COR-L47 (cell line): ENCODE results near the gene WDR76.
A peak's percentile ranks its signal among the peaks of the same experiment; 100 is the strongest.
"Not testable (repeated sequence)": the region's sequence is repeated elsewhere in the genome, so short reads cannot be mapped to it uniquely, and the experiment has no call there.

Experiments used
- DNase-seq: peaks from one replicate; lab custom pipeline; 2025; lab: John Stamatoyannopoulos, UW

Gene WDR76

DNA sequence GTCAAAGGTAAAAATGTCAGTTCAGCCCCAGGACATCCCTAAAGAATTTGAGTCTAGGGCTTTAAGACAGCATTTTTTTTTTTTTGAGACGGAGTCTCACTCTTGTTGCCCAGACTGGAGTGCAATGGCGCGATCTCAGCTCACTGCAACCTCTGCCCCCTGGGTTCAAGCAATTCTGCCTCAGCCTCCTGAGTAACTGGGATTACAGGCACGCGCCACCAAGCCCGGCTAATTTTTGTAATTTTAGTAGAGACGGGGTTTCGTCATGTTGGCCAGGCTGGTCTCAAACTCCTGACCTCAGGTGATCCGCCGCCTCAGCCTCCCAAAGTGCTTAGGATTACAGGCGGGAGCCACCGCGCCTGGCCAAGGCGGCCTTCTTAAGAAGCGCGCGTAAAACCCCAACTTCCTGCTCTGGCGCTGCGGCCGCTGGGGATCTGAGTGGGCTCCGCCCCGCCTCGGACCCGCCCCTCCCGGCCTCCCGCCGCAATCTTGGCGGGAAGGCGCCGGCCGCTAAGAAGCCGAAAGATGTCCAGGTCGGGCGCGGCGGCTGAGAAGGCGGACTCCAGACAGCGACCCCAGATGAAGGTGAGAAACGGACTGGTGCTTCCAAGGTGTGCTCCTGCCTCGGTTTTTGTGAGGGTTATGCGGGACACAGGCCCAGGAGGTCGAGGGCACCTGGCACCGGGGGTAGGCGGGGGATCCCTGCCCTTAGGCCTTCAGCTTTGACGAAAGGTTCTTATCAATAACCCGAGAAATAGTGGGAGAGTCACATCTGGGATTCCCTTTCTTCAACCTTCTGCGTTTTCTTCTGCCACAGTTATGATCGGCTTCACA is at the start of gene WDR76:
Gene WDR76, plus strand, starts transcription at position 495 of the 834 bp plus-strand sequence. Its CDS starts 31 bp downstream, at position 526.
- peak; percentile 90 for DNase-seq

- peak; percentile 87 for DNase-seq
Observed at GRCh38 chr15:43777267-43777914, 49.4 kb upstream of the WDR76 start.

- no peak for DNase-seq
Observed at GRCh38 chr15:43779016-43779415, 47.8 kb upstream of the WDR76 start.

GRCh38 chr15:43789409-43789808 is 37.4 kb upstream of the WDR76 start:
- DNase-seq: no peak

DNA sequence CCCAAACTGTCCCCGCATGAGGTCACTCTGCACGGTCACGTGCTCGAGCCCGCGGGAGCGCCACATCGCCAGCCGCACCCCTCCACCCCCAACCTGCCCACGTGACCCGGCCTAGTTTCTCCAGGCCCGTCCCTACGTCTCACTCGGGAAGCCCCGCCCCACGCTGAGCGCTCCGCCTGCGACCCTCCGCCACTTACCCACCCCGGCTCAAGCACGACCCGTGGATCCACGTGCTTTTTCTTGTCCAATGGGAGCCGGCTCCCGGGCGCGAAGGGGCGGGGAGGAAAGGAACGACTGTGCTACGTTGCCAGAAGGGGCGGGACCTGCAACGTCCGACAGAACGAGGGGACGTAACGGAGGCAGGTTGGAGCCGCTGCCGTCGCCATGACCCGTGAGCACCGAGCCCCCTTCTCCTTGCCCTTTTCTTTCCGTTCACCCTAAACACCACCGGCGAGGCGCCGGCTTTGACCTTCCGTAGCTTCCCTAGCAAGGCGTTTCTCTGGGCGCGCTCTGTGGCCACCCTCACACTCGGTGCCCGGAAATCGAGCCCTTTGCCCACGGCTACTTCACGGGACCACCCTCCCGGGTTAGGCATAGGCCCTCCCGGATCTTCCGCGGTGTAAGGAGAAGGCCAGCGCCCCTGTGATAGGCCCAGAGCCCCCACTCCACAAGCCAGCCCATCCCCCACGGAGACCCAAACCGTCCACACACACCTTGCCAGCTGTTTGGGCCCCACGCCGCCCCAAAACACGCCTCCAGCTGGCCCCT is 34.6 kb upstream of the WDR76 start, which contains the start of gene SERF2:
Gene SERF2, plus strand, starts transcription at position 328 of the 768 bp plus-strand sequence. Its CDS starts 57 bp downstream, at position 385.
- DNase-seq: peak; percentile 99

DNA sequence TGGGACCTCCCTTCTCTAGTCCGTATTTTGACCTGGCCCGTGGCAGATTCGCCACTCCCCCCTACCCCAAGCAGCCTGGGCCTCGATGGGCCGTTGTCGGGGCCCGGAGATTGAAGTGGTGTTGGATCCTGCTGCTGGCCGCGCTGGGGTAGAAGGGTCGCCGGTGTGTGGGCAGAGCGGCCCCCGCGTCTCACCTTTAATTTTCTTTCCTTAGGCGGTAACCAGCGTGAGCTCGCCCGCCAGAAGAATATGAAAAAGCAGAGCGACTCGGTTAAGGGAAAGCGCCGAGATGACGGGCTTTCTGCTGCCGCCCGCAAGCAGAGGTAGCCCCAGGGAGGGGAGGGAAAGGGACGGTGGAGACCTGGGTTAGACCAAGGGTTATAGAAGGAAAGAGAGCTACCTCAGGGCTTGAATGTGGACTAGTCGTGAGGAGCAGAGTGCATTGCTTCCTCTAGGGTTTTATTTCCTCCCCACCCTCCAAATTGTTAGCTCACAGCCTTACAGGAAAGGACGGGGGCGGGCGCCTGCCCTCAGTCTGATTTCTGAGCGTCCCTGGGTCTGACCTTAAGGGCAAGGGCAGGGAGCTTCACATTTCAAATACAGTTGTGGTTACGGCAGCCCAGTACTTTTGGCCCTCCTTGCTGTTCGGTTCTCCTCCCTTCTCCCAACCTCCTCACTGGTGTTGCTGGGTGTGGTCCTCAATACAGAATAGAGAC is 33.9 kb upstream of the WDR76 start:
- DNase-seq: no peak

GRCh38 chr15:43793647-43794046 is 33.2 kb upstream of the WDR76 start:
- no peak for DNase-seq

DNA sequence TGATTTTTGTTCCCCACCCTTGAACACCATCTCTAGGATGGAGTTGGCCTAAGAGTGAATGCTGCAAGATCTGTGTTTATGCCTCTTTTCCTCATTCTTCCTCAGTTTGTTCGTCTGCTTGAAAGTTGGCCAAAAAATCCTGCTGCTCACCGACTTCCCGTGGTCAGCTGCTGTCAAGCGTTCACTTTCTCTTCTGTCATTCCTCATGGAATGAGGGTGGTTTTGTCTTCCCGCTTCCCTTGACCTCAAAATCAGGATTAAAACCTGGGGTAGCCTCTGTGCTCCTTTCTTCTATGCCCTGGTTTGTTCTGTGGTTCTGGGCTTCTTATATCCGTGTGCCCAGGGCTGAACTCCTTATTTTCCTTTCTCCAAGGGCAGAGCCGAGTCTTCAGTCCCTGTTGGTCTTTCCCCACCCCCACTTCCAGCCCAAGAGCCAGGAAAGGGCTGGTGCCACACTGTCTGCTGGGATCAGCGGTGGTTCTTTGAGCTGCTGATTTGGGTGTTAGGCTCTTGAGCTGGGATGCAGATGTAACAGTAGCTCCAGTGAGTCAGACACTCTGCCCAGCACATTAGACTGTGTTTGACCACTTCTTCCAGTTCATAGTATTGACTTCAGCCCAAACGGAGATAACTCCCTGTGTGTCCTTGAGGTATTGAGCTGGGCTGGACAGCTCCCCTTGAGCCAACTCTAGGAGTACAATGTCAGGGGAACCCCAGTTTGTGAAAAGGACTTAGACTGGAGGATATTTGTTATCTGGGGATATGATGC is 32.3 kb upstream of the WDR76 start:
- DNase-seq: no peak

DNA sequence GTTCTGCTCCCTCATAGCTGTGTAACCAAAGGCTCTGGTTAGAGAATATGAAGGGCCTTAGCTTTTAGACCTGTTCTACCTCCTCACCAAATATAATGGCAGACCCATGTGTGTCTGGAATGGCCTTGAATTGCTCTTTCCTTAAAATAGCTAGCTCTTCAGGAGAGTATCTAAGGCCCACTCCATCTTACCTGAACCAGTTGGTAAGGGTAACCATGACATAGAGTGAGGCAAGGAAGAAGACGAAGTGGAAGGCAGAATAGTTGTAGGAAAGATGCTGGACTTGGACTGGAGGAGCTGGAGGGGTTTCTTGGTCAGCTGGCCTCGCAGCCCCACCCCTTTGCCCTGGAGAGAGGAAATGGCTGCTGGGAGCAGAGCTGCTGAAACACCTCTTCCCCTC is 31.6 kb upstream of the WDR76 start:
- DNase-seq: no peak

- DNase-seq: no peak
Observed at GRCh38 chr15:43795997-43796396, 30.8 kb upstream of the WDR76 start.

DNA sequence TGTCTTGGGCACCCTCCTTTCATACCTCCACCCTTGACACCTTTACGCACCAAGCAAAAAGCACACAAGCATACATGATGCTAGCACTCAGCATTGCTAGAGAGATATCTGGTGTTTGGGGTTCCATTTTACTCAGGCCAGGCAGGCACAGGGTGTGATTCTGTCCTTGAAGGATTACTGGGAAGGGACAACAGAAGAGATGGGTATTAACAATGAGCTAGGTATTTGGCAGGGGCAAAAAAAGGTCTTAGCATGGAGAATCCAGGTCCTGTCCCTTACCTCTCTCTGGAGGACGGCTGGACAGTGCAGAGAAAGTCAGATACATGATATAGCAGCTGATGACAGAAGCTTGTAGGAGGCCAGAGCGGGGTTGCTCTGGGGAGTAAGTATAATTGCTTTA is 30.2 kb upstream of the WDR76 start:
- DNase-seq: no peak

DNA sequence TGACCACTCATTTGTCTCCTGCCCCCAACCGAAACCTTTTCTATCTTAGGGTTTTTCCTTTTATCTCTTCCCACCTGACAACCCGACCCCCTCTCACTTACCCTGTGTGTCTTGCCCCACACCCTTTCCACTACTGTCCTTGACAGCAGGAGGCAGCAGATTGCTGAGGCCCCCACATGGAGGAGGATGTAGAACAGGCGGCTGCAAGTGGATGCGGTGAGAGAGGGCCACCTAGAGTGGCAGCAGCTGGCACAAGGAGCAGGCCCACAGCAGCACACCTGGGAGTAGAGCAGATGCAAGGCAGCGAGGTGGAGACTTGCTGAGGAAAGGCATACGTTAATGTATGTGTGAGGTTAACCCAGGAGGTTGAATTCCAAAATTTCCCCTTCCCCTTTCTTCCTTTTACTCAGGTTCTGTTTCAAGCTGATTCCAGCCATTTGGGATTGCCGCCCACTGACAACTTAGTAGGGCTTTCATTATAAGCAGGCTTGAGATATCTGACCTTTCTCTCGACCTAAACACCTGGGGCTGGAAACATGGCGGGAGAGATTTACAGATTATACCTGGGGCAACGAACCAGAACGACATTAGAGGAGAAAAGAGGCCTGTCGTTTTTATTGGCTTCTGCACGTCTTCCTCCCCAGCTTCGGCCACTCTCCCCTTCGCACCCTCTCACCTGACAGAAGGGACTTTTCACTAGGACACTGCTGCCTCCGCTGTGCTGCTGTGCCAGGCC is 27.4 kb upstream of the WDR76 start:
- DNase-seq: peak; percentile 61

DNA sequence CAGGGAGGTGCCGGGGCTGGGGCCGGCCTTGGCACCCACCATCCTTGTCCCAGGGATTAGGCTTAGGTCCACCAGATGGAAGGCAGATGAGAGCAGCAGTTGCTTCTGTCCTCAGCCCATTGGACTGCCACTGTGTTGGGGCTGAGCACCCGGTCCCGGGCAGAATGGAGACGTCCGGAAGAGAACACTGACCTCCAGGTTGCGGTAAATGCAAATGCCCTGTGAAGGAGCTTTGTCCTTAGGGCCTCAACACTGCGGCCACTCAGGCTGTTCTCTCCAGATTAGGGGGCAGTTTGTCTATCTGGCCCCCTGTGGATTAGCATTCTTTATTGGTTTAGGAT is 26.9 kb upstream of the WDR76 start, which contains the start of gene SERINC4:
Gene SERINC4, minus strand, starts transcription at position 276 of the 341 bp plus-strand sequence. Its CDS starts 234 bp downstream, at position 42.
- DNase-seq: no peak

GRCh38 chr15:43800286-43801141 is 26.3 kb upstream of the WDR76 start, which contains the start of gene HYPK:
Gene HYPK (plus strand): TSS chr15:43800599. CDS start chr15:43800623, 24 bp downstream.
- DNase-seq: peak; percentile 88

GRCh38 chr15:43802676-43803075 is 24.1 kb upstream of the WDR76 start:
- not testable (repeated sequence) for DNase-seq

DNA sequence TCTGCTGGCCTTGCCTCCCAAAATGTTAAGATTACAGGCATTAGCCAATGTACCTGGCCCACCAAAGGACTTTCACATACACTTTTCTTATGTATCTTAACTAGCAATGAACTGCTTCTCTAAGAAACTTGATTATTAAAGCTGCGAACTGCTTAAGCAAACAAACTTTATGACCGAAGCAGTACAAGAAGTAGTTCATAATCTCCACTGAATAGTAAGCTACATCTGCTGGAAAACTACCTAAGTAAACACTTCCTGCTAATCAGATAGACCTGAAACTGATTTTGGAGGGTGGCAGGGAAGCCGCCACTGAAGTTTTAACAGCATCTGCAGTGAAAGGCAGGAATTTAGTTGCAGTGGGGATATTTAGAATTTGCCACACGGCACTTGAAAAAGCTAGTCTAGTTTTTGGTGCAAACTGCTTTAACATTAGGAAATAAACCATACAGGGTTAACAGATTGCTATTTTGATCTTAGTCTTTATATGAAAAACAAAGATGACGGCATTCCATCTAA is 18.3 kb upstream of the WDR76 start:
- DNase-seq: no peak

DNA sequence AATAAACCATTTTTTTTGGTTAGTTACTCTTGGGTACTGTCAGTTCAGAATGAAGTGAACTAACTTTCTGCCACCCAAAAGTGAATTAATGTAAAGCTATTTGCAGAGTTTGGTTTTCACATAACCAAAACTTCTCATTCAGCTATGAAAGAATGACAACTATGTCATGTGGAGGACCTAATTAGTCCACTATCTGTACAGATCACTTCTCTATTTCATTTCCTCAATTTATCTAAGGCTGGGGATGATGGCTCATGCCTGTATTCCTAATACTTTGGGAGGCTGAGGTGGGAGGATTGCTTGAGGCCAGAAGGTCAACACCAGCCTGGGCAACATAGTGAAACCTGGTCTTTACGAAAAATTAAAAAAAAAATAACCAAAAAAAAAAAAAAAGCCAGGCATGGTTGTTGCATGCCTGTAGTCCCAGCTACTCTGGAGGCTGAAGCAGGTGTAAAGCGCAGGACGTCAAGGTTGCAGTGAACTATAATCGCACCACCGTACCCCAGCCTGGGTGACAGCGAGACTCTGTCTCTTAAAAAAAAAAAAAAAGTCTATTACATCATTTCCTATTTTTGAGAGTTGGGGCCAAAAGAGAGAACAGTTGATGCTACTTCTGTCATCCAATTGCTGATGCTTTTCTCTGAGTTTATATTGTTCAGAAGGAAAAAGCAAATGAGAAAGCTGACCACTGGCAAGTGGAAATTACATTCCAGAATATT is 17.7 kb upstream of the WDR76 start:
- no peak for DNase-seq

- not testable (repeated sequence) for DNase-seq
Observed at GRCh38 chr15:43815064-43815463, 11.7 kb upstream of the WDR76 start.
